ENCODE results near the gene PKD1L1.

Gene PKD1L1

GRCh38 chr7:47867286-47867685, 81.0 kb downstream of the PKD1L1 start:
- no peak for DNase-seq

GRCh38 chr7:47866120-47866519, 82.1 kb downstream of the PKD1L1 start:
- no peak for DNase-seq

- no peak for DNase-seq
Observed at GRCh38 chr7:47852330-47853245, 95.7 kb downstream of the PKD1L1 start.

GRCh38 chr7:47847207-47847606, 101.1 kb downstream of the PKD1L1 start:
- no peak for DNase-seq

GRCh38 chr7:47846138-47846836, 102.0 kb downstream of the PKD1L1 start:
- DNase-seq = no peak

DNA sequence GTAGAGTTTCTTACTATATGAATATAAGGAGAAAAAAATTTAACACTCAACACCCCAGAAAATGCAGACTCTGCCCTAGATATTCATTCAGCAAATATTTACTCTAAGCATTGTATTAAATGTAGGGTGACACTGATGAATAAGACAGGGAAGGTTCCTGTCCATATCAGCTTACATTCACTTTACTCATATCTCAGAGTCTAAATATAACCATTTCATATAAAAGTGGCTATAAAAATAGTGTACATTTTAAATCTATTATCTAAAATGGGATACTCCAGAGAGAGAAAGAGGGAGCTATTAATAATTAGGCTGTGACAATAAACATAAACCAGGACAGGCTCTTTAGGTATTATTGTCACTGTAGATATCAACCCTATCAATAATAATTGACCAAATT, 104.0 kb downstream of the PKD1L1 start:
- no peak for DNase-seq

- no peak for DNase-seq
Observed at GRCh38 chr7:47843291-47843690, 105.0 kb downstream of the PKD1L1 start.

- DNase-seq = no peak
Observed at GRCh38 chr7:47839381-47839780, 108.9 kb downstream of the PKD1L1 start.

DNA sequence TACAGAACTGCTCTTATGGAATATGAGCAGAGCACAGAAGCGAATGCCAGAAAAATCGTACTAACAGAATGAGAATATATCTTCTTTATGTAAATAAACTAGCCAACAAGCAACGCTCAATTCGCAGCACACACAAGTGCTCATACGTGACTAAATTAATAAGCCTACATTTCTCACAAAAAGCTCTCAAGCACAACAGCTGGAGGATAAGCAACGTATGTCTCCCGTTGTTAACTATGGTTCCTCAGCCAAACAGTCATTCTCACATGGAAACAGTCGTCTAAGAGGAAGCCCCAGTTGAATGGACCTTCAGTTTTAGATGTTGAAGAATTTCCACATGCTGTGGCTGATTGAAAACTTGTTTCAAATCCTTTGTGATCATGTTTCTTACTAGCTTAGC, 110.4 kb downstream of the PKD1L1 start:
- DNase-seq = no peak

DNA sequence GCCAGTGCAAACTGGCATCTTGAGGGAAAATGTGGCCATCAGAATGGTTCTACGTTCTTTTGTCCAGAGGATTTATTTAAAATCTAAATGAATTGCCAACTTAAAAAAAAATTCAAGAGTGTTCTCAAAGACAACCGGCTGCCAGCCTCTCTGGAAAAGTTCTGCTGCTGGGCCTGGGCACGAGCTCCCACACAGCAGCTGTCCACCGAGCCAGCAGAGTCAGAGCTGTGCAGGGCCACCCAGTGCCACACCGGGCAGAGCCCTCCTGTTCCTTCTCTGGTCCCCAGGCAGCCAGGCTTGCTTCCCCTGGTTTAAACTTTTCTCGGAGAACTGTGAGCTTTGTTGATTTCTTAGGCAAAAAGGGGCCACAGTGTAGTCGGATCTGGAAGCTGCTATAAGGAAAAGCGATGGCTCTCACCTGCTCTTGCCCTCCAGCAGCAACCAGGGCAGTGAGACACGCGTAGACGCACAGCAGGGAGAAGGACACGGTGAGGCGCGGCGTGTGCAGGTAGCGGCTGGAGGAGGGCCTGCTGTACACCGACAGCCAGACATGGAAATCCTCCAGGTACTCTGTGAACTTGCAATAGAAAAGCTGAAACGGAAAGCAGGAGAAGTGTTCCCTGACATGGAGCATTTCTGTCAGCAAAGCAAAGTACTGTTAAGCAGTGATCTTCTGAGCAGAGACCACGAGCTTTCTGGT, 111.6 kb downstream of the PKD1L1 start:
- DNase-seq = no peak

DNA sequence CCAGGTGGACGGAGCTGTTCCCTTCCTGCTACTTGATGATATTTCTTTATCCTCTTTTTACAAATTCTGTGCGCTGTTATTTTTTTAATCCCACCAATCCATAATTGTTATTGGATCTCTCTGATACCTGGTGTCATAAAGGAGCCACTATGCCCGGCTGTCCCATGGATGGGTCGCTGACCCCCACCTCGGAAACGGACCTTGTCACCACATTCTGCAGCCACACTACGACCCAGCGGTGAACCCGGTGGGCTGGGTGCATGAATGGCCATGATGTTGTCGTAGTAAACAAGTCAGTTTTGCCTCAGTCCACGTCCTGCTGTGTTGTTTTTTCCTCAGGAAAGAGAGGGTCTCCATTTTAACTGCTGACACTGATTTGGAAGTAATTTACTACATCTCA, 112.2 kb downstream of the PKD1L1 start:
- DNase-seq = no peak

- DNase-seq = no peak
Observed at GRCh38 chr7:47833211-47833610, 115.1 kb downstream of the PKD1L1 start.

DNA sequence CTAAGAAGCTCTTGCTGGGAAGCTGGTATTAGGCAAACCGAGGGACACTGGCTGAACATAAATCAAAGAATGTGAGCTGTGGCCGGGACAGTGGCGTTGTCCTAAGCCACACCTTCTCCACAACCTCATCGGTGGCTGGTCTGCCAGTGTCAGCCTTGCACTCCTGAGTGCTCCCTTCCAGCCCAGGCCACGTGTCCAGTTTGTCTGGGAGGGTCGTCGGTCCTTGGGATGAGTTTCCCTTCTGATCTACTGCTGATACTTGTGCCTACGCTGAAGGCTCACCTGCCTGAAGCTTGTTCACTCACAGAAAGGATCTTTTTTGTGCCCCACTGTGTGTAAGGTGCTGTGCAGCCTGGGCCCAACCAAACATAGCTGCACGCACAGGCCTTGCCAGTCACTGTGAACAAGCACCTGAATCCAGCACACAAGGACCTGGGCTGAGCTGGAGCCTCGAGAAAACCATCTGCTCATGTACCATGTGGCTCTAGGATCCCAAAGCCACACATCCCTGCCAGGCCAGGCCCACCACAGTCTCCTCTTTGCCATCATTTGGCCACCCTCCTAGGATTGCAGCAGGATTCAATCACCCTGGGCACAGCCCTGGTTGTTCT, 116.1 kb downstream of the PKD1L1 start:
- DNase-seq = no peak

GRCh38 chr7:47830015-47830414, 118.3 kb downstream of the PKD1L1 start:
- DNase-seq = no peak

GRCh38 chr7:47827871-47828270, 120.4 kb downstream of the PKD1L1 start:
- no peak for DNase-seq

GRCh38 chr7:47827351-47827756, 120.9 kb downstream of the PKD1L1 start:
- no peak for DNase-seq

GRCh38 chr7:47826754-47827153, 121.5 kb downstream of the PKD1L1 start:
- DNase-seq = no peak

GRCh38 chr7:47819607-47819920, 128.7 kb downstream of the PKD1L1 start:
- no peak for DNase-seq

GRCh38 chr7:47818796-47819606, 129.3 kb downstream of the PKD1L1 start:
- peak; percentile 53 for DNase-seq

GRCh38 chr7:47817917-47818316, 130.3 kb downstream of the PKD1L1 start:
- peak; percentile 18 for DNase-seq

DNA sequence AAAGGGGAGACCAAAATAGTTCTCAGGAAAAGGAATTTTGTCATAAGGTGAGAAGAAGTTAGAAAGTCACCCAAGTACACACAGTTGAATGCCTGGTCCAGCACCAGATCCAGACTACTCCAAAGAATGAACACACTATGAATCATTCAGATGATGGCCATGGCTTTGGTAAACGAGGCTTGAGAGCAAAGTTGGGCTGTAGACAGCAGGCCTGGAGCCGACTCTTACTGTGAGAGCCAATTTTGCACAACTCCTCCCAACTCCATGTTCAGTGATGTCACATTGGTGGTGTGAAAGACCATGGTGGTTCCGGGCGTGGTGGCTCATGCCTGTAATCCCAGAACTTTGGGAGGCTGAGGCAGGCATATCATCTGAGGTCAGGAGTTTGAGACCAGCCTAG, 131.6 kb downstream of the PKD1L1 start:
- no peak for DNase-seq

DNA sequence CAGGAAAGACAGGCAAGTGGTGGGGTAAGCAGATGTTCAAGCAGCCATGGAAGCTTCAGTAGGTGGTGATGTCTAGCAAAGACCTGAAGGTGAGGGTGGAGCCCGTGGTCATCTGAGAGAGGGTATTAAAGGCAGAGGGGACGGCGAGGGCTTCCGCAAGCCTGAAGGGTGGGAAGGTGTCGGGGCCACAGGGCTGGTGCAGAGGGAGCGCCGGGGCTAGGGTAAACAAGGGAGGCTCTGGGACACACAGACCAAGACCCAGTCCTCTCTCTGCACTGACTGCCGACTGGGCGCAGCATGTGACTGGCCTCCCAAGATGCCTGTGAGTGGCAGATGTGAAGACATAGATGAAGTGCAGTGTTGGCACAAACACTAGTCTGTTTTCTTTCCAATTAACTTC, 132.4 kb downstream of the PKD1L1 start:
- no peak for DNase-seq
